Neural progenitor cell (in vitro differentiated cells): ENCODE measurements around the gene ART1. TPM values are rescaled to one million over a fixed set of nuclear protein-coding genes. Genes with fewer than 3 reads are reported as not detected.

Experiments
- DNase-seq: peaks from one replicate; pipeline ENCODE4 v3.0.0-alpha.2; 2016; ENCODE audit warnings: low spot score
- H2AFZ ChIP-seq: fragments of 200-600 bp; sonication (generic); replicated peaks from 2 replicates; pipeline ENCODE4 v1.6.1; 2016; ENCODE audit warnings: antibody characterized with exemption
- H3F3A ChIP-seq: fragments of 200-600 bp; sonication (generic); 2 replicates; pipeline ENCODE4 v1.6.1; 2016; ENCODE audit warnings: antibody characterized with exemption, low read depth
- H3K27ac ChIP-seq: fragments of 200-600 bp; sonication (generic); 2 replicates; pipeline ENCODE4 v1.5.1; 2016; ENCODE audit warnings: mild to moderate bottlenecking
- H3K27me3 ChIP-seq: fragments of 200-600 bp; sonication (generic); 2 replicates; pipeline ENCODE4 v1.6.1; 2016; ENCODE audit warnings: mild to moderate bottlenecking, moderate library complexity
- H3K36me3 ChIP-seq: fragments of 200-600 bp; sonication (generic); 2 replicates; pipeline ENCODE4 v1.5.1; 2016
- H3K4me1 ChIP-seq: fragments of 200-600 bp; sonication (generic); 2 replicates; pipeline ENCODE4 v1.6.1; 2016; ENCODE audit warnings: mixed run types
- H3K4me2 ChIP-seq: fragments of 200-600 bp; sonication (generic); 2 replicates; pipeline ENCODE4 v1.6.1; 2016
- H3K4me3 ChIP-seq: fragments of 200-600 bp; sonication (generic); 2 replicates; pipeline ENCODE4 v1.5.1; 2016
- H3K79me2 ChIP-seq: fragments of 200-600 bp; sonication (generic); 2 replicates; pipeline ENCODE4 v1.6.1; 2016; ENCODE audit warnings: low read depth
- H3K9ac ChIP-seq: fragments of 200-600 bp; sonication (generic); 2 replicates; pipeline ENCODE4 v1.6.1; 2016
- H3K9me3 ChIP-seq: fragments of 200-600 bp; sonication (generic); 2 replicates; pipeline ENCODE4 v1.5.1; 2016; ENCODE audit warnings: low read depth
- H4K20me1 ChIP-seq: fragments of 200-600 bp; sonication (generic); 2 replicates; pipeline ENCODE4 v1.6.1; 2016; ENCODE audit warnings: low read depth
- H3K27ac Mint-ChIP-seq: 3 replicates; pipeline ENCODE4 v1.8.0; 2021; ENCODE audit warnings: mixed read lengths
- H3K27me3 Mint-ChIP-seq: 2 replicates; pipeline ENCODE4 v1.8.0; 2022; ENCODE audit warnings: low read depth, mild to moderate bottlenecking, inconsistent platforms, moderate library complexity, mixed read lengths; ENCODE audit not compliant: insufficient read depth
- H3K36me3 Mint-ChIP-seq: 3 replicates; pipeline ENCODE4 v1.8.0; 2021; ENCODE audit warnings: mixed read lengths
- H3K4me1 Mint-ChIP-seq: 3 replicates; pipeline ENCODE4 v1.8.0; 2021; ENCODE audit warnings: mixed read lengths
- H3K4me3 Mint-ChIP-seq: 3 replicates; pipeline ENCODE4 v1.8.0; 2021; ENCODE audit warnings: mild to moderate bottlenecking, moderate library complexity, mixed read lengths
- H3K9me3 Mint-ChIP-seq: 3 replicates; pipeline ENCODE4 v1.8.0; 2020; ENCODE audit warnings: mixed read lengths
- EZH2 ChIP-seq: fragments of 200-600 bp; sonication (generic); IDR thresholded peaks from 2 replicates; pipeline ENCODE4 v1.6.1; 2017; ENCODE audit warnings: antibody characterized with exemption, mild to moderate bottlenecking, moderate library complexity
- EZH2phosphoT487 ChIP-seq: fragments of 200-600 bp; sonication (generic); IDR thresholded peaks from 2 replicates; pipeline ENCODE4 v1.6.1; 2017; ENCODE audit warnings: antibody characterized with exemption
- total RNA-seq: library from RNA; depleted of rRNA; stranded (reverse); fragments of >200 nt; gene quantifications from 2 replicates; pipeline ENCODE4 v1.2.3, GENCODE V29; 2015; ENCODE audit warnings: low replicate concordance
- TF ChIP-seq, protein P1 (sequence below): fragments of 200-600 bp; sonication (generic); IDR thresholded peaks from 2 replicates; pipeline ENCODE4 v1.5.1; 2017; ENCODE audit warnings: antibody characterized with exemption, mild to moderate bottlenecking

The ART1 gene
- total RNA-seq, 1 donor from 2014 or later = not detected

DNA sequence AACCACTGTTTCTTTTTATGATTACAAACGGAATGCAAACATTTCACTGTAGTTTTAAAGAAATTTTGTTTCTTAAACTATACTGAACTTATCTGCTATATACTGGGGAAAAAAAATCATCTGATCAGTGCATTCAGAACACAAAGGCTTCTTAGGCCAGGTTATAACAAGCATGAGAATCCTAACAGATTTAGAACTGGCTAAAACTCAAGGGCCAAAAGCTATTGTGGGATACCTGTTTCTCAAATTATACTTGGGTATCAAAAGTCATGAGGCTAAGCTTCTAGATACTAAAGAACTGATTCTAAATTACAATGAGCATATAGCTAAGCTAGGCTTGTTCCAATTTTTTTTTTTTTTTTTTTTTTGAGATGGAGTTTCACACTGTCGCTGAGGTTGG lies 56.0 kb downstream of the ART1 start:
- Mint-ChIP-seq H3K27ac (no peak overlapping the region), H3K36me3 (peaks cover 35% of the 10 kb centered on the region), H3K4me3 (no peak overlapping the region), H3K27me3 (no peaks in the 10 kb centered on the region), H3K4me1 (no peaks in the 10 kb centered on the region), H3K9me3 (no peaks in the 10 kb centered on the region)
- H3K4me1 ChIP-seq = no peaks in the 10 kb centered on the region
- H3K27me3 ChIP-seq = no peaks in the 10 kb centered on the region
- H3F3A ChIP-seq = peaks cover 6% of the 10 kb centered on the region
- no peak overlapping the region for H3K4me3 ChIP-seq
- H3K9ac ChIP-seq = no peak overlapping the region
- no peaks in the 10 kb centered on the region for H3K9me3 ChIP-seq
- no peaks in the 10 kb centered on the region for H3K79me2 ChIP-seq
- no peak overlapping the region for H3K4me2 ChIP-seq
- no peak overlapping the region for H2AFZ ChIP-seq
- H4K20me1 ChIP-seq = no peaks in the 10 kb centered on the region
- TF ChIP-seq EZH2phosphoT487 (no peak), EZH2 (no peak)
- TF ChIP-seq, protein P1, sequence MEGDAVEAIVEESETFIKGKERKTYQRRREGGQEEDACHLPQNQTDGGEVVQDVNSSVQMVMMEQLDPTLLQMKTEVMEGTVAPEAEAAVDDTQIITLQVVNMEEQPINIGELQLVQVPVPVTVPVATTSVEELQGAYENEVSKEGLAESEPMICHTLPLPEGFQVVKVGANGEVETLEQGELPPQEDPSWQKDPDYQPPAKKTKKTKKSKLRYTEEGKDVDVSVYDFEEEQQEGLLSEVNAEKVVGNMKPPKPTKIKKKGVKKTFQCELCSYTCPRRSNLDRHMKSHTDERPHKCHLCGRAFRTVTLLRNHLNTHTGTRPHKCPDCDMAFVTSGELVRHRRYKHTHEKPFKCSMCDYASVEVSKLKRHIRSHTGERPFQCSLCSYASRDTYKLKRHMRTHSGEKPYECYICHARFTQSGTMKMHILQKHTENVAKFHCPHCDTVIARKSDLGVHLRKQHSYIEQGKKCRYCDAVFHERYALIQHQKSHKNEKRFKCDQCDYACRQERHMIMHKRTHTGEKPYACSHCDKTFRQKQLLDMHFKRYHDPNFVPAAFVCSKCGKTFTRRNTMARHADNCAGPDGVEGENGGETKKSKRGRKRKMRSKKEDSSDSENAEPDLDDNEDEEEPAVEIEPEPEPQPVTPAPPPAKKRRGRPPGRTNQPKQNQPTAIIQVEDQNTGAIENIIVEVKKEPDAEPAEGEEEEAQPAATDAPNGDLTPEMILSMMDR = no peak
- no peak overlapping the region for H3K27ac ChIP-seq
- peaks cover 22% of the 10 kb centered on the region for H3K36me3 ChIP-seq
- DNase-seq = no peak

DNA sequence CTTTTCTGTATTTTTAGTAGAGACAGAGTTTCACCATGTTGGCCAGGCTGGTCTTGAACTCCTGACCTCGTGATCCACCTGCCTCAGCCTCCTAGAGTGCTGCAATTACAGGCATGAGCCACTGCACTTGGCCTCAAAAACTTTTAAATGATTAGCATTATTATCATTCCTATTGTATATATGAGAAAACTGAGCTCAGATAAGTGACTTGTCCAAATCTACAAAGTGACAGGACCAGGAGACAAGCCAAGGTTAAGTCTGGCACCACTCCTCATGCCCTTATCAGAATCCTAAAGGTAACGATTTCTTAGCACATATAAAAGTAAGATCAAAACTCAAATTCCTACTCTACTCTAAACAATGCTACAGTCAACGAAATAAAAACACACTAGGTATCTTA lies 58.5 kb downstream of the ART1 start:
- Histone ChIP-seq H3K27ac (no peak overlapping the region), H4K20me1 (no peaks in the 10 kb centered on the region), H3K4me1 (no peaks in the 10 kb centered on the region), H3K36me3 (peaks cover 15% of the 10 kb centered on the region), H3K9ac (no peak overlapping the region), H3K79me2 (no peaks in the 10 kb centered on the region), H2AFZ (no peak overlapping the region), H3K4me2 (no peak overlapping the region), H3K27me3 (no peaks in the 10 kb centered on the region), H3K4me3 (no peak overlapping the region), H3K9me3 (no peaks in the 10 kb centered on the region), H3F3A (peaks cover 6% of the 10 kb centered on the region)
- Mint-ChIP-seq H3K27me3 (no peaks in the 10 kb centered on the region), H3K36me3 (peaks cover 44% of the 10 kb centered on the region), H3K9me3 (no peaks in the 10 kb centered on the region), H3K4me3 (no peak overlapping the region), H3K4me1 (no peaks in the 10 kb centered on the region), H3K27ac (no peak overlapping the region)
- TF ChIP-seq, protein P1 = no peak
- no peak for TF ChIP-seq EZH2phosphoT487
- no peak for TF ChIP-seq EZH2
- DNase-seq = no peak

DNA sequence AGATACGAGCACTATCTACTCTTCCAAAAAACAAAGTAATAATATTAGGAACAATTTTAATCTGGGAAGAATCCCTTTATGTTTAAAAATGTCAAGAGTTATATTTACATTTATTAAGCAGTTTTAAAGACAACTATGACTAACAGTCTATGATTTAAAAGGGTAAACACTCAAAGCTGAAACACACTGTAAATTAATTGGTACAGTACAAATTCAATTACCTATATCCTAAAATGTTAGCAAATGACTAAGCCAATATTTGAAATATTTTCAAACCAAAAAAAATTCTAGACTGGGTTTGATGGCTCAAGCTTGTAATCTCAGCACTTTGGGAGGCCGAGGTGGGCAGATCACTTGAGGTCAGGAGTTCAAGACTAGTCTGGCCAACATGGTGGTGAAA lies 62.2 kb downstream of the ART1 start:
- Histone ChIP-seq H3K27me3 (no peaks in the 10 kb centered on the region), H3K9me3 (no peaks in the 10 kb centered on the region), H3K4me1 (no peaks in the 10 kb centered on the region), H3K4me3 (no peak overlapping the region), H3K79me2 (peaks cover 6% of the 10 kb centered on the region), H3K9ac (no peak overlapping the region), H3K27ac (no peak overlapping the region), H3K4me2 (no peak overlapping the region), H2AFZ (no peak overlapping the region), H4K20me1 (no peaks in the 10 kb centered on the region), H3K36me3 (peaks cover 21% of the 10 kb centered on the region), H3F3A (no peaks in the 10 kb centered on the region)
- no peaks in the 10 kb centered on the region for H3K9me3 Mint-ChIP-seq
- DNase-seq = no peak
- peaks cover 4% of the 10 kb centered on the region for H3K4me1 Mint-ChIP-seq
- H3K36me3 Mint-ChIP-seq = peaks cover 34% of the 10 kb centered on the region
- no peak overlapping the region for H3K4me3 Mint-ChIP-seq
- no peaks in the 10 kb centered on the region for H3K27me3 Mint-ChIP-seq
- TF ChIP-seq, protein P1 = no peak
- TF ChIP-seq EZH2phosphoT487 (no peak), EZH2 (no peak)
- no peak overlapping the region for H3K27ac Mint-ChIP-seq
